PC-9 (cell line): ENCODE measurements around the gene MFF. TPM values are rescaled to one million over a fixed set of nuclear protein-coding genes. Genes with fewer than 3 reads are reported as not detected.
A peak's percentile ranks its signal among the peaks of the same experiment; 100 is the strongest.

Experiments
- Bru-seq: library from RNA; stranded (reverse); fragments of 400-500 nt; gene quantifications from one replicate; lab custom pipeline; 2021; lab: Mats Ljungman, UMichigan
- BruChase-seq, 2 experiments: library from RNA; stranded (reverse); fragments of 400-500 nt; gene quantifications; one replicate each; lab custom pipeline; 2021; lab: Mats Ljungman, UMichigan
- BruUV-seq: library from RNA; stranded (reverse); fragments of 400-500 nt; replicated peaks from 2 replicates; lab custom pipeline; 2021; lab: Mats Ljungman, UMichigan
- CTCF ChIA-PET: fragments of 300-600 bp; sonication (Branson Sonifier 250); formaldehyde crosslinking; loops from one replicate; lab custom pipeline; 2022; ENCODE audit warnings: antibody characterized with exemption; lab: Charles Lee
- POLR2A ChIA-PET: fragments of 300-600 bp; sonication (Branson Sonifier 250); formaldehyde crosslinking; loops from one replicate; lab custom pipeline; 2022; ENCODE audit warnings: antibody characterized with exemption; ENCODE audit not compliant: unreplicated experiment; lab: Charles Lee
- DNase-seq, 2 experiments: peaks; one replicate each; pipeline versions ENCODE4 v3.0.0 to v3.0.0-alpha.2; 2015 to 2022; ENCODE audit warnings: mixed read lengths in 1 of 2
- H2AFZ ChIP-seq: fragments of 200-600 bp; sonication (generic); 2 replicates; pipeline ENCODE4 v1.8.1; 2017; ENCODE audit warnings: antibody characterized with exemption
- H3F3A ChIP-seq: fragments of 200-600 bp; sonication (generic); 2 replicates; pipeline ENCODE4 v1.8.1; 2017; ENCODE audit warnings: antibody characterized with exemption, mild to moderate bottlenecking, low read depth; ENCODE audit not compliant: insufficient read depth
- H3K27ac ChIP-seq: fragments of 200-600 bp; sonication (generic); 2 replicates; pipeline ENCODE4 v1.6.1; 2016; ENCODE audit warnings: mixed run types
- H3K27me3 ChIP-seq: fragments of 200-600 bp; sonication (generic); 2 replicates; pipeline ENCODE4 v1.6.1; 2016; ENCODE audit warnings: low read depth, mixed run types; ENCODE audit not compliant: insufficient read depth
- H3K36me3 ChIP-seq: fragments of 200-600 bp; sonication (generic); 2 replicates; pipeline ENCODE4 v1.6.1; 2016; ENCODE audit warnings: low read depth, mixed run types
- H3K4me1 ChIP-seq: fragments of 200-600 bp; sonication (generic); replicated peaks from 2 replicates; pipeline ENCODE4 v1.6.1; 2016; ENCODE audit warnings: mixed run types; ENCODE audit not compliant: insufficient read depth
- H3K4me2 ChIP-seq: fragments of 200-600 bp; sonication (generic); 2 replicates; pipeline ENCODE4 v1.6.1; 2017; ENCODE audit warnings: mixed run types
- H3K4me3 ChIP-seq: fragments of 200-600 bp; sonication (generic); 2 replicates; pipeline ENCODE4 v1.6.1; 2016; ENCODE audit warnings: mixed run types
- H3K79me2 ChIP-seq: fragments of 200-600 bp; sonication (generic); 2 replicates; pipeline ENCODE4 v1.6.1; 2017; ENCODE audit warnings: low read depth, mixed run types
- H3K9me2 ChIP-seq: fragments of 200-600 bp; sonication (generic); 2 replicates; pipeline ENCODE4 v1.8.1; 2017; ENCODE audit warnings: mild to moderate bottlenecking; ENCODE audit not compliant: insufficient read depth
- H3K9me3 ChIP-seq: fragments of 200-600 bp; sonication (generic); 2 replicates; pipeline ENCODE4 v1.8.1; 2016; ENCODE audit warnings: low read depth; ENCODE audit not compliant: insufficient read depth
- H4K20me1 ChIP-seq: fragments of 200-600 bp; sonication (generic); 2 replicates; pipeline ENCODE4 v1.8.1; 2017; ENCODE audit not compliant: insufficient read depth
- CTCF ChIP-seq: fragments of 200-600 bp; sonication (generic); conservative IDR thresholded peaks from 2 replicates; pipeline ENCODE4 v1.6.1; 2017; ENCODE audit warnings: mixed run types, antibody characterized with exemption, mild to moderate bottlenecking, moderate library complexity
- EZH2 ChIP-seq: fragments of 200-600 bp; sonication (generic); IDR thresholded peaks from 2 replicates; pipeline ENCODE4 v1.8.0; 2017; ENCODE audit warnings: antibody characterized with exemption, low read depth
- intact Hi-C: fragments of 100-400 bp; cut with micrococcal nuclease; formaldehyde crosslinking; loops from one replicate; pipeline ENCODE4 v1.10.0; 2022; ENCODE audit not compliant: unreplicated experiment
- long read RNA-seq: library from polyadenylated mRNA; stranded (forward); transcript quantifications from one replicate; pipeline ENCODE4 v2.0.0, GENCODE V29; 2022
- total RNA-seq: library from RNA; stranded (reverse); gene quantifications from 2 replicates; pipeline ENCODE4 v1.2.3, GENCODE V29; 2021

MFF gene
- total RNA-seq, result 141 and 144 TPM in 2 replicates
- percentile 96 among the genes with signal in this experiment for Bru-seq, nascent RNA
- percentile 97 among the genes with signal in this experiment for BruChase-seq, experiment 1, labeled RNA remaining after a 2-hour chase
- percentile 92 among the genes with signal in this experiment for BruChase-seq, experiment 2, labeled RNA remaining after a 6-hour chase
- long read RNA-seq, transcript MFF-205 (7 exons, 1,085 nt), result major isoform, 68 of 203 reads
- long read RNA-seq, transcript MFF-203 (8 exons, 1,716 nt), result minor isoform, 10 of 203 reads
- long read RNA-seq, transcript MFF-201 (9 exons, 2,004 nt), result minor isoform, 26 of 203 reads
- long read RNA-seq, transcript MFF-219 (5 exons, 820 nt), result minor isoform, 30 of 203 reads
- long read RNA-seq, partial matches to known transcripts, result 5 of 203 reads
- long read RNA-seq, other reads (novel, unspliced or antisense), result 54 of 203 reads

DNA sequence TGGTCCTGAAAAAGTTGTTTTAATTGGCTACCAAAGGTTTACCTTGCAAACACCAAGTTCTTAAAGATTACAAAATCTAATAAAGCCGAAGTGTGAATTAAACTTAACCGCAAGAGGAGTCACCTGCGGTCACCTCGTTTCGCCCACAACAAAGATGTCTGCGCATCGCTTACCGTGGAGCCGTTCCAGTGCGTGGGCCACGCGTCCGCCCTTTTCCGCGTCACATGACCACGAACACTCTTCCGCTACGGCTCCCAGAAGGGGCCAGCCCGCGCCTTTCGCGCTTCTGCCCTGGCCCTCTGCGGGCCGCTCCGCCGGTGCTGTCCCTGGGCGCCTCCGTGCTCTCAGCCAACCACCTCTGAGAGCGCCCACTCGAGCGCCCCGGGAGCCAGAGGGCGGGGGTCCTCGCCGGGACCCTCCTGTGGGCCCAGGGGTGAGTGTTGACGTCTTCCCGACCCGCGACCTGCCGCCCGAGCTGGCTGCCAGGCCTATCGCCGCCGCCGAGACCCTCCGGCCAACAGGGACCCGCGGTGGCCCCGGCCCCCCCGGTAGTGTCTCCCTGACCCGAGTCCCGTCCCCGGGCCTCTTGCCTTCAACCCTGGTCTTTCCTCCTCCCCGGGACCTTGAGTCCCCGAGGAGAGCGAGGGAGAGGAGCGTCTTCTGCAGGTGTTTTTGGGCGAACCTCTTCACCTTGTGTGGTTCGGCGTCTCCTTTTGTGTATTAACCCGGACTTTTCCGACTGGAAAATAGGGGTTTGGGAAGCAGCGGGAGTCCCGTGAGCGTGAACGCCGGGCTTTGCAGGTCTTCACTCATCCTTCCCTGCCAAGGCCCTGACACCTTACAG is at the start of gene MFF:
TSS of gene MFF (plus strand) at position 257 of the 844 bp plus-strand sequence. CDS start 5,415 bp downstream, outside the sequence.
- CTCF ChIA-PET, result interaction anchor here (0.5 to 0.6 kb wide), 2 partner anchors 490 to 841 kb away, joined by 8 to 9 read pairs; no protein-coding TSS in a partner anchor
- no TSS peak for BruUV-seq
- Histone ChIP-seq H4K20me1 (no peaks in the 10 kb centered on the region; the same call in 1 of the 2 replicates), H3K9me2 (no peaks in the 10 kb centered on the region), H3K4me1 (peaks cover 25% of the 10 kb centered on the region), H3K9me3 (no peaks in the 10 kb centered on the region), H3K79me2 (peaks cover 56% of the 10 kb centered on the region), H3K27ac (peak within 1 kb of the TSS; percentile 83), H3K27me3 (no peaks in the 10 kb centered on the region), H3K4me3 (peak within 1 kb of the TSS; percentile 98), H2AFZ (peak within 1 kb of the TSS; percentile 94), H3K4me2 (peak within 1 kb of the TSS; percentile 81), H3K36me3 (peaks cover 12% of the 10 kb centered on the region; the same call in 1 of the 2 replicates), H3F3A (0 out of 2 replicates have a peak, but pooled peaks cover 6% of the 10 kb centered on the region)
- intact Hi-C loops, result loop anchor here (1.0 to 5.0 kb wide), 3 partner anchors 14 to 193 kb away; no protein-coding TSS in a partner anchor
- peak; percentile 80 to 86 for DNase-seq
- TF ChIP-seq CTCF (peak; percentile 43; the same call in 1 of the 2 replicates), EZH2 (no peak)
- POLR2A ChIA-PET, result interaction anchor here (0.7 kb wide), 1 partner anchor 1321 kb away, joined by 6 read pairs; no protein-coding TSS in a partner anchor

GRCh38 chr2:227280895-227281294 is 44.2 kb upstream of the MFF start:
- no peak for DNase-seq
- Histone ChIP-seq H3F3A (no peaks in the 10 kb centered on the region), H3K27ac (no peak overlapping the region), H3K9me3 (0 out of 2 replicates have a peak, but pooled peaks cover 1% of the 10 kb centered on the region), H2AFZ (no peak overlapping the region), H3K4me1 (no peaks in the 10 kb centered on the region), H3K79me2 (no peaks in the 10 kb centered on the region), H4K20me1 (no peaks in the 10 kb centered on the region; the same call in 1 of the 2 replicates), H3K4me3 (no peak overlapping the region), H3K27me3 (no peaks in the 10 kb centered on the region), H3K4me2 (no peak overlapping the region), H3K9me2 (no peaks in the 10 kb centered on the region), H3K36me3 (no peaks in the 10 kb centered on the region)
- TF ChIP-seq EZH2, result no peak
- TF ChIP-seq CTCF, result no peak
- ChIA-PET POLR2A (no interaction called here), CTCF (no interaction called here)
- BruUV-seq, result no TSS peak
- intact Hi-C loops, result no loop called here

DNA sequence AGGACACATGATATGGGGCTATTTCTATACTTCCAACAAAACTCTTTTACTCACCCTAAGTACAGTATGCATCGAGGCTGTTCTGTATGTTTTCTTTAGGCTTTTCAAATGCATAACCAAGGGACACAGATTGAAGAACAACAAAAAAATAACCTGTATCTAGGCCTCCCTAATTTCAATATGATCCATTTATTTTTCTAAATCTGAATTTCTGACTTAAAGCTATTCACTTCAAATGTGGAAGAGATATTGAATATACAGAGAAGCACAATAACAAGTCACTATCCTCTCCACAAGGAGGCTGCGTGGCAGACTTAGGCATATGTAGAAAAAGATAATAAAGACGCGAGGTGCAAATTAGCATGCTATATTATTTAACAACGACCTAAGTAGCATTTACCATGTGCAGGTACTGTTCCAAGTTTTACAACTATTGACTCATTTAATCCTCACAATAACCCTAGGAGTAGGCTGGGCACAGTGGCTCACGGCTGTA is 39.3 kb upstream of the MFF start:
- CTCF ChIA-PET, result no interaction called here

More for the DNA sequence above, 39.3 kb upstream of the MFF start:
- H3F3A ChIP-seq, result no peaks in the 10 kb centered on the region
- no peak overlapping the region for H3K4me2 ChIP-seq
- no TSS peak for BruUV-seq
- H3K9me3 ChIP-seq, result no peaks in the 10 kb centered on the region
- H3K27ac ChIP-seq, result no peak overlapping the region
- no peaks in the 10 kb centered on the region for H3K4me1 ChIP-seq
- no peak overlapping the region for H3K4me3 ChIP-seq
- no peaks in the 10 kb centered on the region for H3K27me3 ChIP-seq
- H4K20me1 ChIP-seq, result no peaks in the 10 kb centered on the region; the same call in 1 of the 2 replicates
- H3K79me2 ChIP-seq, result no peaks in the 10 kb centered on the region
- no peak for TF ChIP-seq EZH2
- TF ChIP-seq CTCF, result no peak
- no peak for DNase-seq
- intact Hi-C loops, result no loop called here
- no peak overlapping the region for H2AFZ ChIP-seq
- H3K9me2 ChIP-seq, result no peaks in the 10 kb centered on the region
- POLR2A ChIA-PET, result no interaction called here
- no peaks in the 10 kb centered on the region for H3K36me3 ChIP-seq
